ENCODE results near the gene FLT3.
"Not testable (repeated sequence)": the region's sequence is repeated elsewhere in the genome, so short reads cannot be mapped to it uniquely, and the experiment has no call there.

Gene FLT3

DNA sequence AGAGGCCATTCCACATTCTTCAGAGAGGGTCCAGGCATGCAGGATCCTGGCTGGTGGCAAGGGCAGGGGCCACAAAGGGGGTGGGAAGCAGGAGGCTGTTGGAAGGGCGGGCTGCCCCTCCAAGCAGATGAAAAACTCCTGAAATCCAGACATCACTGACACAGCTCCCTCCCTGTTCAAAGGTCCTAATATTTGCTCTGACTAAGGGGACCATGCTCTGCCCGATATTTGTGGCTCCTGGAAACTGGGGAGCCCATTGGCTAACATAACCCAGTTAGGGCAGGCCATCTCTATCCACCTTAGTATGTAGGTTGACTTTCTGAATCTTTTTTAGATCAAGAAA lies 127.9 kb downstream of the FLT3 start:
- DNase-seq (ENCODE audit: low read depth in 2 of 2): no peak

DNA sequence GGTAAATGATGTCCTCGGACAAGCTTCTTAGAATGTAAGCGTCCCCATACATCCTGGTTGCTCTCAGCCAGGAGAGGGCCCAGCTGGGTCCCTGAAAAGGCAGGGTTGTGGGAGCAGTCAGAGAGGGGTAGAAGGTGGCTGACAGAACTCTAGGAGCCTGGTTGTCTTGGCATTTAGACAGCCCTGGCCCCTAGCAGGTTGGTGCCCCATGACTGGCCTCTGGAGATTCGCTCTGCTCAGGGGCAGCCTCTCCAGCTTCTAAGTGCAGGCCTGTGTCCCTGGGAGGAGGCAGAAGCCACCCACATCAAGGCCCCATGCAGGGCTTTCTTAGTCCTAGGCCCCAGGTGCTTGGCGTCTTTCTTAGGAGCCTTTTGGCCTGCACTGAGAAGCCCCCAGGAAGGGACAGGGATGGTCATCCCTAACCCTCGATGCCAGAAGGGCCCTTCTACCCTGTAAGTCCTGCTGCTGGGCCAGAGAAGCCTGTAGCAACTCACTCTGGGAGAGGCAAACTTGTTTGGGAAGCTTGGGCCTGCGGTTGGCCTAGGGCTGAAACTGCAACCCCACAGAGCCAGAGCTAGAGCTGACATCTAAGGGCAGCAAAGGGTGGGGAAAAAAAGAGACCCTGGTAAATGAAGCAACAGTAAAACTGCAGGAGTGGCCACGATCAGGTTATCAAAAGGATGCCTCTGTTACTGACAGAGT lies 128.4 kb downstream of the FLT3 start:
- DNase-seq (ENCODE audit: low read depth in 2 of 2): no peak

DNA sequence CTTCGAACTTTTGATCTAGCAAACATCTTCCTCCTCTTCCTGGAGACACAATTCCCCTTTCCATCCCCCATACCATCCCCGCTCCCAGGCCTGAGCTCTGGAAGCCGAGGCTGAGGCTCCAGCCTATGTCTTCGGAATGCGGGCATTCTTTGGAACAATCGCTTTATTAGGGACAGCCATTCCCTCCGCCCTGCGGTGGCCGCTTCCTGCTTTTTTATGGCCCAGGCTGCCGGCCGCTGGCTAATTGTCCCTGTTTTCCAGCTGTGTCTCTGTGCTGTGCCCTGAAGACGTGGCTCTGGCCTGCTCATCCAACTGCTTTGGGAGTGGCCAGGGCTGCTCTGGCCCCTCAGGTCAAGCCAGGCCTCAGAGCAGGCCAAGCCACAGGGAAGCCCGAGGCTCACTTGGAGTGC lies 129.1 kb downstream of the FLT3 start:
- DNase-seq (ENCODE audit: low read depth in 2 of 2): no peak

DNA sequence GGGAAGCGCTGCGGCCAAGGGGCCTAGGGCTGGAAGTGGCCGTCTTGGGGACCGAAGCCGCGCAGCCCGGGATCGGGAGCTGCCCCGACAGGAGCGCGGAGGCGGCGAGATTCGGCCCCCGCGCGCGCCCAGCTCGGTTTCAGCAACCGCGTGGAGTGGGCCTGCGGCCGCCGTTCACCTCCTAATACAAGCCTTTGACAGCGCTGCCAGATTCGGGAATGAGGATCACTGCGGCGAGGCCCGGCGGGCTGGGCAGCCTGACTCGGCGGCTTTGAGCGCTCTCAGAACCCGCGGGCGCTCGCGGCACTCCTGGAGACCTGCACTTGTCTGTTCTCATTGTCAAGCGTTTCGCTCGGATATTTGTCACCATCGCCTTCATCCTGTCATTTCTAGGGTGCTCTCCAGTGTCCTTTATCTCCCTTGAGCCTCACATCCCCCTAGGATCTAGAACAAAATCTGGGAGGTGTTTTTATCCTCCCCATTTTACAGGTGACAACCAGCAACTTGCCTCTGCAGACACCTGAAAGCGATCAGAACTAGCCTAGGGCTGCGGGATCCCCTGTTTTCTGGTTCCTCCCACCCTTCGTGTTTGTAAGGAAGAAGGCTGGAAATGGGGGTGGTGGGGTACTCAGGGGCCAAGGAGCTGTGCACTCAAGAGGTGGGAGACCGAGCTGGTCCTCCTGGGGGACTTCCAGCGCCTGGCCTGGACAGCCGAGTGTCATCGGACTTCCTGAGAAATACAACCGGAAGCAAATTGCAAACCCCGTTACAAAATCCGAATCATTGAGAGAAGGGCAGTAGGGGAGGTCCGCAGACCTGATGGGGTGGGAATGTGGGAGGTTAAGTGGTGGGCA lies 129.8 kb downstream of the FLT3 start:
- DNase-seq (ENCODE audit: low read depth in 2 of 2): no peak

DNA sequence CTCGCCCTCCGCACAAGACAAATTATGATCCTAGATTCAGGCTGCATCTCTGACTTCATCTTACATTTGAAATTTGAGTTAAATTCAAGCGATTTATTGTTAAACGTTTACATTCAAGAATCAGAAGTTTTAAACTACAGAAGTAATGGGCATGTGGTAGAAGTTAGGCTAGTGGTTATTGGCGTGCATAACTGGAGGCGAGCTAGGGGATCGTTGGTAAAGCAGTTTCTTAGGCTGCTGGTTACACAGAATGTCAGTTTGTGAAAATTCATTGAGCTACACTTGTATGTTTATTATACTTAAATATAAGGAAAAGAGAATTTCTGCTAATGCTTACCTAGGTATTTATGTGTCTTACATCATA lies 130.5 kb downstream of the FLT3 start:
- DNase-seq (ENCODE audit: low read depth in 2 of 2): no peak

DNA sequence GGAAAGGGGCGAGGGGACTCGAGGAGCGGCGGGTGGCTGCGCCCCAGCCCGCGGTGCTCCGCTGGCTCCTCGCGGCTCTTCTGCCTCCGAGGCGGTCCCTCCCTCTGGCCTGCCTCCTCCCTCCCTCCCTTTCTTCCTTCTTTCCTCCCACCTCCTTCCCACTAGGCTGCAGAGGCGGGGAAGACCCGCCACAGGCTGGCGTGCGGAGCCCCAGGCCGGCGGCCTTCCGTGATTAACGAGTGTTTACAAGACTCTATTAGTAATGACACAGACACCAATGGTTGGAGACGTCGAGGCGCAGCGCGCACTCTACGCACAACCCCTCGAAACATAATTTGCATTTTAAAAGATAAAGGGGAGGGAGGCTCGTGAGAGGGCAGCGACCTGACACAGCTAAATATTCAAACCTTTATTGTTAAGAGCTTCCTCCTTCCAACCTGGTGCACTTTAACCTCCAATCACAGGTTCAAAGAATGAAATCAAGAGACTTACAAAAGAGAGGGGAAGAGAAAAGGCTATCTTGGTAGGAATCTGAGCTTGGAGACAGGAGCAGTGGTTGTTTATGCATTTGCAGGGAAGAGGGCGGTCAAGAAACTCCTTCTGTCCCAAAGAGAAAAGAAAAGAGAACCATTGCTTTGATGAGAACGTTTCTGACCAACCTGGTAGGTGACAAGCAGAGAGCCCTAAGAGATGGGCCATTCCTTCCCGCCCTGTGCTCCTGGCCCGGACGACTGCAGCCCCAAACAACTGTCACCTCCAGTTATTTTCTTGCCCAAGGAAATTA lies 131.1 kb downstream of the FLT3 start, which contains the start of gene CDX2:
Gene CDX2, minus strand, starts transcription at position 234 of the 784 bp plus-strand sequence. CDS start 309 bp downstream, outside the sequence.
- no peak for DNase-seq (ENCODE audit: low read depth in 2 of 2)

DNA sequence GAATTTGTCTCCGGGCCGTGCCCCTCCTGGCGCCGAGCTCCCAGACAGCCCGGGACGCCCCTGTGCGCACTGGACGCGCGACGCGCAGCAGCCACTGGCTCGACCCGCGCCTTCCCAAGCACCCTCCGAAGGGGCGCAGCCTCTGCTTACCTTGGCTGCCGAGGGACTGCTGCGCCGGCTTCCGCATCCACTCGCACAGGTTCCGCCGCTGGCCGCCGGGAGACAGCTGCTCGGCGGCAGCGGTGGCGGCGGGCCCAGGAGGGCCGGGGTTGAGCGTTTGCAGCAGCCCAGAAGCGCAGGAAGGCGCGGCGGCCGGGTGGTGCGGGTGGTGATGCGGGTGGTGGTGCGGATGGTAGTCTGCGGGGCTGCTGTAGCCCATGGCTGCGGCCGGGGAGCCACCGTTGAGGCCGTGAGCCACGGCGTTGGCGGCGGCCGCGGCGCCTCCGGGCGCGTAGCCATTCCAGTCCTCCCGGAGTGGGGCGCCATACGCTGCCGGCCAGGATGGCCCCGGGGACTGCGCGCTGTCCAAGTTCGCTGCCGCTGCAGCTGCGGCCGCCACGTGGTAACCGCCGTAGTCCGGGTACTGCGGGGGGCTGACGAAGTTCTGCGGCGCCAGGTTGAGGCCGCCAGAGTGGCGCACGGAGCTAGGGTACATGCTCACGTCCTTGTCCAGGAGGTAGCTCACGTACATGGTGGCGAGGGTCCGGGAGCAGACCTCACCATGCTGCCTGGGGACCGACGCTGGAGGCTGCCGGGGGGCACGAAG lies 131.9 kb downstream of the FLT3 start:
- DNase-seq (ENCODE audit: low read depth in 2 of 2): no peak

DNA sequence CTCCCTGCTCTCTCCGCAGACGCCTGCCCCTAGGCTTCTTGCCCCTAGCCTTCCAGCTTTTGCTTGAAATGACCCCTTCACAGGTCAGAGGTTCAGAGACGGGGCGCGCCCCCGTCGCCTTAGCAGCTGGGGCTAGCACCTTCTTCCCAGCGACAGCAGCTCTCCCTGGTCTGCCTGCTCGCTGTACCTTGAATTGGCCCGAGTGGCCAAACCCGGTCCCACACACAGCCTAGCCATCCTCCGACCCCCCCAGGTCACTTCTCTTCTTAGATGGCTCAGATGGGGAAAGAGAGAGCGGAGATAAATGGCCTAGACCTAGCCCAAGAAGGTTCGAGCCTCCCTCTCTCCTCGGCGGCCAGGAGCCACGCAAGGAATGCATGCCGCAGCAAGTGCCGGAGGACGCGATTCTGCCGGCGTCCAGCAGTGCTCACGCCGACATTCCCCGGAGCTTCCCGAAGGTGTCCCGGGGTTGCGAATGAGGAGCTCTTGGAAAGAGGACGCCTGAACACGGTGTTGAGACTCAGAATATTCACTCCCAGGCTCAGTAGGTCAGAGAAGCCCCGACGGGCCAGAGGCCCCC lies 132.6 kb downstream of the FLT3 start:
- DNase-seq (ENCODE audit: low read depth in 2 of 2): no peak

DNA sequence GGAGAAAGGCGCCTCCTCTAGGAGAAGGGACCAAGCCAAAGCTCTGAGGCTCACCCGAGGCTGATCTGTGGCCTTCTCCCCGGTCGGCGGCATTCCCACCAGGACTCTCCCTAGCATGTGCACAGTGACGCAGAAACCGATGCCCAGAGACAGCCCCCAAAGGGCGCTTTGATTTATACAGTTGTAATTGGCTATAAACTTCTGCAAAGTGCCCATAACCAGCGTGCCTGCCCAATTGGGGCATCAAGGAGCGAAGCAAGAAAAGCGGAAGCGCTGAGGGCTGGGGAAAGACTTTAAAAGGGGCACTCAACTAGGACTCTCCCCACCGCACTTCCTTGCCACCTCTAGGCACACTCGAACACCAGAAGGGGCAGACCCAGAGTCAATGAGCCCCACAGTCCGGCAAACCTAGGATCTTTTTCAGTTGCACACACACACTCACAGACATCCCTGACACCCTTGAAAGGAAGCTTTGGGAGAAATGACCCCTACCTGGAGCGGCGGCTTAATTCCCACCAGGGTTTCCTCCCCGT lies 133.1 kb downstream of the FLT3 start:
- no peak for DNase-seq (ENCODE audit: low read depth in 2 of 2)

DNA sequence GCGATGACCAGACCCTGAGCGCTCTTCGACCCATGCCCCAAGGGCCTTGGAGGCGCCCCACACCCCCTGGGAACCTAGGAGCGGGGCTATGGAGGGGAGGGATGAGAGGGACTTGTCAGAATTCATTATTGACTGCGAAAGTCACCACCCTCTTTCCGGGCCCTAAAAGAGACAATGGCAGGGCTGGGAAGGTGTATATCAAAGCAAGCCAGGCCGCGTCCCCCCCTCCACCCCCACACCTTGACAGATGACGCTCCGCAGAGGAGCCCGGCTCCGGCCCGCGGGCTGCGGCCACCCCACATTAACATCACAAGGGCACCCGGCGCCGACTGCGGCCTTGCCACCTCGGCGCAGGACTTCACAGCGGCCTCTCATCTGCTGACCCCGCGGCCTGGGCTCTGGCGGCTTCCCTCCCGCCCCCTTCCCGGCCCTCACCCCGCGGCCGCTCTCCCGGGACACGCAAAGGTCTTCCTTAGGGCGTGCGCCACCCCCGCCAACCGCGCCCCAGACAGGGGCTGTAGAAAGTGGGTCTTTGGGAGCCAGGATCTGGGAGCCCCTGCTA lies 133.7 kb downstream of the FLT3 start:
- no peak for DNase-seq (ENCODE audit: low read depth in 2 of 2)

DNA sequence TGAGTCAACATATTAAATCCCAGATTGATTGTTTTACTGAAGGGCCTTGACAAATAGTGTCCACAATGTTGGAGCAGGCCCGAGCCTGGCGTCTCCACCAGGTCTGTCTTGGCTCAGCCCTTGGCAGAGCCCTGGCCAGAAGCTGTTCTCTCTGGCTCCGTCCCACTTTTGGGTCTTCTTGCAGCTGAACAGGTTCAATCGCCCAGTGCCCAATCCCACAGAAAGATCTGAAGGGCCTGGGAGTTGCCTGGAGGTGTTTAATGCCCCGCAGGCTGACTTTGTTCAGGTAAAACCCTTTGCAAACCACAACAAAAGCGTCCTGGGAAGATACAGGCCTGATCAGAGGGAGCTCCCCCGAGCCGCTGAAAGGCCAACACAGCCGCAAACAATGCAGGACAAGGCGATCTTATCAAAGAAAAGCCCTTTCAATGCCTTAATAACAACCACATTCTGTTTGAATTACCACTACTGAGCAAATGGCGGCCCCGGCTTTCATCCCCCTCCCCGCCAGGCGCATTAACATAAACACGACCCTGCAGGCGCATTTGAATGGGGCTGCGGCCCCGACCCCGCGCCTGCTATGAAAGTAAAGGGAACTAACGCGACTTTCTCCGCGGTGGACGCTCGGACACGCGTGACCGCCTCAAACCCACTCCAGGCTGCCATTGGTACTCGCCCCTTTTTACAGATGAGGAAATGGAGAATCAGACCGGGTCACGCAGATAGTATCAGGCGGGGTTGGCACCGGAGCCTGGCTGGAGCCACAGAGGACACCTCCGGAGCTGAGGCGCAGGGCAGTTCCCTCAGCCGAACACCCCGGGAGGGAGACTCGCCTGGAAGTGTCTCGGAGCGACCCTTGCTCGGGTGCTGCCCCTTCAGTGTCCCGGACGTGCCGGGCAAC lies 134.4 kb downstream of the FLT3 start:
- no peak for DNase-seq (ENCODE audit: low read depth in 2 of 2)

DNA sequence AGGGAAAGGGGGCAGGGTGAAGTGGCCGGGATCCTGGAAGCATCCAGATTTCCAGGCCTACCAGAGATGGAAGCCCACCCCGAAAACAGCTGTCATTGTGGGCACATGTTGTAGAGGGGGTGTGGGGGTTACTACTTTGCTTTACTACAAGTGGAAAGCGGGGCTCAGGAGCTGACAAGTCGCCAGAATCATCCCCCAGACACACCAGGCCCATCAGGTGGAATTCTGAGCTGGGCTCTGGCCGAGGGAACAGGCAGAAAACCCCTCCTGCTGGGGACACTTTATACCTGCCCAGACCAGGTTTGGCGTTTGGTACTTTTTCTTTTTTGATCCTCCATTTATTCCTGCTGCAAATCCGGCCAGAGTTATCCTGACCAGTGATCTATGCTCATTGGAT lies 135.0 kb downstream of the FLT3 start:
- DNase-seq (ENCODE audit: low read depth in 2 of 2): no peak

DNA sequence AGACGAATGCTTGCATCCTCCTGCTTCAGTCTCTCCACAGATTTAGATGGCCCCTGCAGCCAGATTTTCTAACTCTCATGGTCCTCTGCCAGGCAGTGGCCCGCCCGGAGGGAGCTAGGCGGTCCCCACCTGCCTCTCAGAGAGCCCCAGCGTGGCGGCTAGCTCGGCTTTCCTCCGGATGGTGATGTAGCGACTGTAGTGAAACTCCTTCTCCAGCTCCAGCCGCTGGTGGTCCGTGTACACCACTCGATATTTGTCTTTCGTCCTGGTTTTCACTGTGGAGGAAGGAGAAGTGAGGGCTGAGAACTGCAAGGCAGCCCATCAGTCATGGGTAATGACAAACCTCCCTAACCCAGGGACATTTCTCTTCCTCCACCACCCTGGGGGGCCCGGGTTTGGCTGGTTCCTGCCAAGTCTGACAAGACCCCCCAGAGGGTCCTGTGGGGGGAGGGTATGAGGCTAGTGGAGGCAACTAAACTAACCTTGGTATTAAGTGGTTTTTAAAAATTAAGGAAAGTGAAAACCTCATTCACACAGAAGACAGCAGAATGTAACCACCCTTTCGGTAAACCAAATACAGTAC lies 135.5 kb downstream of the FLT3 start:
- no peak for DNase-seq (ENCODE audit: low read depth in 2 of 2)

DNA sequence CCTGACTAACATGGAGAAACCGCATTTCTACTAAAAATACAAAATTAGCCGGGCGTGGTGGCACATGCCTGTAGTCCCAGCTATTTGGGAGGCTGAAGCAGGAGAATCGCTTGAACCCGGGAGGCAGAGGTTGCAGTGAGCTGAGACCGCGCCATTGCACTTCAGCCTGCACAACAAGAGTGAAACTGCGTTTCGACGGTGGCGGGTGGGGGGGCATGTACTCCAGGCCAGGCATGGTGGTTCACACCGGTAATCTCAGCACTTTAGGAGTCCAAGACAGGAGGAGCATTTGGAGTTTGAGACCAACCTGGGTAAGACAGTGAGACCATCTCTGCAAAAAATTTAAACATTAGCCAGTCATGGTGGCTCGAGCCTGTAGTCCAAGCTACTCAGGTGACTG lies 136.2 kb downstream of the FLT3 start:
- DNase-seq (ENCODE audit: low read depth in 2 of 2): not testable (repeated sequence)

DNA sequence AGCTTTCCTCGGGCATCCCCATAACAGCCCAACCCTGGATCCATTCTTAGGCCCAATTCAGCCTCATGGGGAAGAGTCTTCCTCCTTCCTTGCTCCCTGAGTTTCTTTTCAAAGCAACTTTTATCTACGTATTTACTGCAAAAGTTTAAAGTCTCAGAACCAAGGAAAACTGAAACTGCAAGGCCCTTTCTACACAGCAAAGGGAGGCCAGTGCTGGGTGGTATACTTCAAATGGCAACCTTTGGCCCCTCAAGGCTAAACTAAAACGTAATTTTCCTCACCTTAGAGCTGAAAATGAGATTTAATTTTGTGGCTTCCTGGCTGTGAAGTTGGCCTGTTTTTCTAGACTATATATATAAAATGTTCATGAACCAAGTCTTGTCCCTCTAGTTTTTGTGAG lies 136.9 kb downstream of the FLT3 start:
- DNase-seq (ENCODE audit: low read depth in 2 of 2): no peak

DNA sequence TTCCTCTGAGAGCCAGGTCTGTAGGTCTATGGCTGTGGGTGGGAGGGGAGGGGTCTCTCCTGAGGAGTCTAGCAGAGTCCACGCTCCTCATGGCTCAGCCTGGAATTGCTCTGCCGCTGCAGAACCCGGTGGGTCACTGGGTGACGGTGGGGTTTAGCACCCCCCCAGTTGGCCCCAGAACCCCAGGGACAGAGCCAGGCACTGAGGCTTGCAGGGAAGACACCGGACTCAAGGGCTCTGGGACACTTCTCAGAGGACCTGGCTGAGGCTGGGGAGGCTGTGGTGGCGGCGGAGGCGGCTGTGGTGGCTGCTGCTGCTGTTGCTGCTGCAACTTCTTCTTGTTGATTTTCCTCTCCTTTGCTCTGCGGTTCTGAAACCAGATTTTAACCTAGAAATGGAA lies 137.4 kb downstream of the FLT3 start:
- no peak for DNase-seq (ENCODE audit: low read depth in 2 of 2)

DNA sequence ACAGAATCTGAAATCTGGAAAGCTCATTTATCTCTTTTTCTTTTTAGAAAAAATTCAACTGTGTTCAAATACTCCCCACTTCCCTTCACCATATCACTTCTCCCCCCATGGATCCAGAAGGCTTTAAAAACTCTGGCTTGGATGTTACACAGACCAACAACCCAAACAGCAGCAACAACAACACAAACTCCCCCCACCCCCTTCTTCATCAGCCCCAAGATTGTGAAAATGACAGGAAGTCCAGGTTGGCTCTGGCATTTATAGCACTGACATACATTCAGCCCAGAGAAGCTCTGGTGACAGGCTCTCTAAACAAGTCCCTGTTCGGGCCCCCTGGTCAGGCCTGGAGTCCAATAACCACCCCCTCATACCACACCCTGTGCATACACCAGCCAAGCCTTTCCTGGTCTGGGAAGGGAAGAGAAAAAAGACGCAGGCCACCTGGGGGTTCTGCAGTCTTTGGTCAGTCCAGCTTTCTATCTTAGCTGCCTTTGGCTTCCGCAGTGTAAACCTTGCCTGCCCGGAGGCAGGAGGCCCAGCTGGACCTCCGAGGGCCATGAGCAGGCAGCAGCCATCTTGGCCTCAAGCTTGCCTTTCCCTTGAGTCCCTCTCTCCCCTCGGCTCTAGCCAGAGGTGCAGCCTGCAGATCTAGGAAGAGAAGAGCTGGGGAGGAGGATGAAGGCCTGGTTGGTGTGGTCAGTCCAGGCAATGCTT lies 138.1 kb downstream of the FLT3 start:
- DNase-seq (ENCODE audit: low read depth in 2 of 2): no peak

DNA sequence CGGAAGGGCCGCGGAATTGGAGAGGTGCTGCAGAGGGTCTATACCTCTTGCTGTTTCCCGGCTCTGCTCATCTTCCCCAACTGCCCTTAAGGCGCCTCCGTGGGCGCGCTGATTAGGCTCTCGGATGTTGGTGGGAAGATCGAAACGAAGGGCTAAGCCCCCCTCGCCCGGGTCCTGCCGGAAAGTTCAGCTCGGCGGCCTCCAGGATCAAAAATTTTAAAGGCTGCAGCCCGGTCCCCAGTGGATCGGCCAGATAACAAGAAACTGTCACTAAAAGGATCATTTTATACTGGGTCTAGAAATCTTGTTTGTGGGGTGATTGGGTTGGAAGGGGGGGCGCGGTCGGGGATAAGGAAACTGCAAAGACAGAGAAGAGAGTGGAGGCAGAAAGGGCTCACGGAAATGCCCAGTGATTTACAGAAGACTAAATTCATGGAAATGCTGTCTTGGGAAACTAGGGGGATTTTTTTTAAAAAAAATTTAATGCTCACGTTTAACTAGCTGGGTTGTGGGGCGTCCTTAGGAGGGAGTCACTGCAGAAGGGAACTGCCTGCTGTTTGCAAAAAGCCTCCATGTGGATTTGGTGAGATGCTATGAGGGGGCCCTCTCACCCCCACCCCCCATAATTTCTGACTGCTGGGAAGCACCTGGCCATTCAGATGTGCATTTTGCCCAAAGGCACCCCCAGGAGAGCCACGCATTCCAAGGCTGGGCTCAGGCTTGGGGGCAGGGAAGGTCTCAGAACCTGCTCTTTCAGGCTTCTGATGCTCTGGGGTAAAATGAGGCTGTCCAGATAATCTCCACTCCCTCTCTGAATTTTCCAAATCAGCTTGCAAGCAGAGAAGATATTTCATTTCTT lies 138.9 kb downstream of the FLT3 start:
- DNase-seq (ENCODE audit: low read depth in 2 of 2): no peak
